Endothelial cell (in vitro differentiated cells): ENCODE results near the gene TARP.

ENCODE experiments used
- DNase-seq: peaks from one replicate; pipeline ENCODE4 v3.0.0; 2021; ENCODE audit warnings: low spot score
- H3K27ac Mint-ChIP-seq: one replicate; pipeline ENCODE4 v1.8.0; 2021; ENCODE audit warnings: mixed read lengths, inconsistent platforms; ENCODE audit not compliant: unreplicated experiment
- H3K27me3 Mint-ChIP-seq: one replicate; pipeline ENCODE4 v1.8.0; 2021; ENCODE audit warnings: mild to moderate bottlenecking, moderate library complexity, mixed read lengths, inconsistent platforms; ENCODE audit not compliant: unreplicated experiment
- H3K36me3 Mint-ChIP-seq: one replicate; pipeline ENCODE4 v1.8.0; 2021; ENCODE audit warnings: mild to moderate bottlenecking, low read depth, mixed read lengths, inconsistent platforms; ENCODE audit not compliant: unreplicated experiment
- H3K4me1 Mint-ChIP-seq: one replicate; pipeline ENCODE4 v1.8.0; 2021; ENCODE audit warnings: mild to moderate bottlenecking, mixed read lengths, inconsistent platforms; ENCODE audit not compliant: unreplicated experiment
- H3K4me3 Mint-ChIP-seq: one replicate; pipeline ENCODE4 v1.8.0; 2021; ENCODE audit warnings: mild to moderate bottlenecking, mixed read lengths, inconsistent platforms; ENCODE audit not compliant: unreplicated experiment
- H3K9me3 Mint-ChIP-seq: one replicate; pipeline ENCODE4 v1.8.0; 2021; ENCODE audit warnings: mixed read lengths, inconsistent platforms; ENCODE audit not compliant: unreplicated experiment
- TF ChIP-seq, protein P1 (sequence below): fragments of 200-600 bp; sonication (generic); IDR thresholded peaks from one replicate; pipeline ENCODE4 v1.5.0; 2021; ENCODE audit warnings: antibody characterized with exemption; ENCODE audit not compliant: unreplicated experiment

TARP gene

DNA sequence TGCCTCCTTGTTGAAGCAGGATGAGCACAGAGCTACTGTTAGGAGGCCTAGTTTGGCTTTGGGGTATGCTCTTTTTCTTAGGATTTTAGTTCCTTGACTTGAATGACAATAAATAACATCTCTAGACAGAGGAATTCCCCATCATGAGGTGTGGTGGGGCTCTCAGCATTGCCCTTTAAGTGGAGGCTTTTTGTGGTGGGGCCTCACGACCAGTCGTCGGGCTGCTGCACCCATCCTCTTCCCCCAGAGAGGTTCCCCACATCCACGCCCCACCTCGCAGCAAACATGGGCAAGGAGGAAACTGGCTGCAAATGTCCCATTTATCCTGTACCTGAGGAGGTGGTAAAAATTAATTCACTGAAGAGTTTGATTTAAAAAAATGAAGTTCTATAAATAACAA is 36.1 kb upstream of the TARP start:
- no peak overlapping the region for H3K27ac Mint-ChIP-seq
- H3K4me3 Mint-ChIP-seq, result no peak overlapping the region
- H3K36me3 Mint-ChIP-seq, result no peaks in the 10 kb centered on the region
- peaks cover 5% of the 10 kb centered on the region for H3K4me1 Mint-ChIP-seq
- H3K9me3 Mint-ChIP-seq, result no peaks in the 10 kb centered on the region
- TF ChIP-seq, protein P1, sequence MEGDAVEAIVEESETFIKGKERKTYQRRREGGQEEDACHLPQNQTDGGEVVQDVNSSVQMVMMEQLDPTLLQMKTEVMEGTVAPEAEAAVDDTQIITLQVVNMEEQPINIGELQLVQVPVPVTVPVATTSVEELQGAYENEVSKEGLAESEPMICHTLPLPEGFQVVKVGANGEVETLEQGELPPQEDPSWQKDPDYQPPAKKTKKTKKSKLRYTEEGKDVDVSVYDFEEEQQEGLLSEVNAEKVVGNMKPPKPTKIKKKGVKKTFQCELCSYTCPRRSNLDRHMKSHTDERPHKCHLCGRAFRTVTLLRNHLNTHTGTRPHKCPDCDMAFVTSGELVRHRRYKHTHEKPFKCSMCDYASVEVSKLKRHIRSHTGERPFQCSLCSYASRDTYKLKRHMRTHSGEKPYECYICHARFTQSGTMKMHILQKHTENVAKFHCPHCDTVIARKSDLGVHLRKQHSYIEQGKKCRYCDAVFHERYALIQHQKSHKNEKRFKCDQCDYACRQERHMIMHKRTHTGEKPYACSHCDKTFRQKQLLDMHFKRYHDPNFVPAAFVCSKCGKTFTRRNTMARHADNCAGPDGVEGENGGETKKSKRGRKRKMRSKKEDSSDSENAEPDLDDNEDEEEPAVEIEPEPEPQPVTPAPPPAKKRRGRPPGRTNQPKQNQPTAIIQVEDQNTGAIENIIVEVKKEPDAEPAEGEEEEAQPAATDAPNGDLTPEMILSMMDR, result no peak
- peaks cover 4% of the 10 kb centered on the region for H3K27me3 Mint-ChIP-seq
- DNase-seq, result no peak

DNA sequence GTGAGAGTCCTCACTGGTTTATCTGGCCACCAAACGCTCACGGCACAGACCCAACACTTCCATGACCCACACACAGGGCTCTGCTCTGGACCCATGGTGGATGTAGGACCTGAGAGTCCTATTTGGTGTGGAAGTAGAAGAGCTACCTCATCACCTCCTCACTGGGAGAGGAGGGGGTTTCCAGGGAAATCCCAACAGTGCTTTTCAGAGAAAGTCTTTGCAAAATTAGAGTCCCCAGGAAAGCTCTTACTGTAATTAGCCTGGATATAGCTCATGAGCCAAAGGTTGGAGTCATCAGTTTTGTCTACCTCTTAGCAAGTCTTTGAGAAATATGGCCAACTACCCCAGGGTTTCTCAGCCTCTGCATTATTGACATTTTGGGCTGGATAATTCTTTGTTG is 34.7 kb upstream of the TARP start:
- no peaks in the 10 kb centered on the region for H3K36me3 Mint-ChIP-seq
- no peak overlapping the region for H3K4me3 Mint-ChIP-seq
- DNase-seq, result no peak
- no peaks in the 10 kb centered on the region for H3K9me3 Mint-ChIP-seq
- H3K27me3 Mint-ChIP-seq, result peaks cover 4% of the 10 kb centered on the region
- TF ChIP-seq, protein P1, result no peak
- no peak overlapping the region for H3K27ac Mint-ChIP-seq
- H3K4me1 Mint-ChIP-seq, result peaks cover 5% of the 10 kb centered on the region

DNA sequence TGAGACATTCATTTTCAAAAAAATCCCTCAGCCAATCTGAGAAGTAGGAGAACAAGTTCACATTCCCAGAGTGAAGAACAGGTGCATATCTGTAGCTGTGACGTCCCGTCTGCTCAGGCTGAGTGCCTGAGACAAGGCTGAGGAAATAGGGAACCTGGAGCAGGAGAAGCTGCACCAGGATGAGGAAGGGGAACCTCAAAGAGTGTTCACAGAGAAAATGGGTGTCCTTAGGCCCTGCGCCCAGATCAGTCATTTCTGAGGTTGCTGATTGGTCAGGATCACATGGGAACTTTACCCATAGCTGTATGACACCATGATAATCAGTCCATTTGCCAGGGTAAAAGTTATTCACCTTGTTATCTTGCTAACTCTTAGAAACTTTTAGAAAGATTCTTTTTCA is 34.2 kb upstream of the TARP start:
- Mint-ChIP-seq H3K27me3 (peaks cover 4% of the 10 kb centered on the region), H3K36me3 (no peaks in the 10 kb centered on the region), H3K4me3 (no peak overlapping the region), H3K4me1 (peaks cover under 1% of the 10 kb centered on the region), H3K9me3 (no peaks in the 10 kb centered on the region), H3K27ac (no peak overlapping the region)
- no peak for DNase-seq
- TF ChIP-seq, protein P1, result no peak

DNA sequence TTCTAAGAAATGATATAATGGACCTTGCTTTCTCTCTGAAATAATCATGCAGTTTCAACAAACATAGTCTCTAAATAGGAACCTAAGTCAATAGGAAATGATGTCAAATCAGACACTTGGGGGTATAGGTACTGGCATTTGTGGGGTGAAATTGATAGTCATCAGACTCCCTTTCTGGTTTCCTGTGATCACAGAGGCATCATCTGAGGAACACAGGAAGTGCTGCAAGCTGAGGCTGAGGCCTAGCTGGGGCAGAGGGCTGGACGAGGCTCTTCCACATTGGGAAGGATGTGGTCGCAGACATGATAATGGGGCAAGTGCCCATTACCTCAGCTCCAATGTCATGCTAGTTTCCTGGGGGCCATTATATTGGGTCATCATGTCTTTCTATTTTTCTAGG is 33.5 kb upstream of the TARP start:
- Mint-ChIP-seq H3K36me3 (no peaks in the 10 kb centered on the region), H3K4me3 (no peak overlapping the region), H3K9me3 (no peaks in the 10 kb centered on the region), H3K27me3 (peaks cover 4% of the 10 kb centered on the region), H3K27ac (no peak overlapping the region), H3K4me1 (no peaks in the 10 kb centered on the region)
- DNase-seq, result no peak
- TF ChIP-seq, protein P1, result no peak

DNA sequence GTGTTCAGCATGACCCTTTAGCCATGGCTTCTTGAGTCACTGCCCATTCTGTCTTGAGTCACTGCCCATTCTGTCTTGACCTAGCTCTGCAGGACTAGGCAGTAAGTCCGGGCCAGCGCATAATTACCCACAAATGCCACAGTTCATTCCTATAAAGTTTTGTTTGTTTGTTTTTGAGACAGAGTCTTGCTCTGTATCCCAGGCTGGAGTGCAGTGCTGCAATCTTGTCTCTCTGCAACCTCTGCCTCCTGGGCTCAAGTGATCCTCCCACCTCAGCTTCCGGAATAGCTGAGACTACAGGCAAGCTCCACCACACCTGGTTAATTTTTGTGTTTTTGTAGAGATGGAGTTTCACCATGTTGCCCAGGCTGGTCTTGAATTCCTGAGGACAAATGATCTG is 32.7 kb upstream of the TARP start:
- TF ChIP-seq, protein P1, result no peak
- Mint-ChIP-seq H3K4me1 (no peaks in the 10 kb centered on the region), H3K27ac (no peak overlapping the region), H3K9me3 (no peaks in the 10 kb centered on the region), H3K4me3 (no peak overlapping the region), H3K36me3 (no peaks in the 10 kb centered on the region), H3K27me3 (peaks cover 4% of the 10 kb centered on the region)
- no peak for DNase-seq
